Gastrocnemius medialis (tissue), 4 donors: ENCODE measurements around the gene SDHC.

Source experiments
- POLR2A ChIP-seq, 2 donors: fragments of 450-650 bp; IDR thresholded peaks; one replicate each; pipeline ENCODE4 v1.6.1; 2017; ENCODE audit warnings: antibody characterized with exemption in 2 of 2, mild to moderate bottlenecking in 2 of 2, moderate library complexity in 2 of 2
- TF ChIP-seq, protein P1 (sequence below), 5 experiments: fragments of 450-650 bp in 3 of 5; fragments of 200-600 bp in 2 of 5; sonication (generic) in 2 of 5; IDR thresholded peaks in 4 of 5; conservative IDR thresholded peaks in 1 of 5; 1 replicate in 4 of 5; 2 replicates in 1 of 5; pipeline ENCODE4 v1.5.1; 2016 to 2019; ENCODE audit warnings: antibody characterized with exemption in 5 of 5, mild to moderate bottlenecking in 3 of 5, moderate library complexity in 3 of 5

DNA sequence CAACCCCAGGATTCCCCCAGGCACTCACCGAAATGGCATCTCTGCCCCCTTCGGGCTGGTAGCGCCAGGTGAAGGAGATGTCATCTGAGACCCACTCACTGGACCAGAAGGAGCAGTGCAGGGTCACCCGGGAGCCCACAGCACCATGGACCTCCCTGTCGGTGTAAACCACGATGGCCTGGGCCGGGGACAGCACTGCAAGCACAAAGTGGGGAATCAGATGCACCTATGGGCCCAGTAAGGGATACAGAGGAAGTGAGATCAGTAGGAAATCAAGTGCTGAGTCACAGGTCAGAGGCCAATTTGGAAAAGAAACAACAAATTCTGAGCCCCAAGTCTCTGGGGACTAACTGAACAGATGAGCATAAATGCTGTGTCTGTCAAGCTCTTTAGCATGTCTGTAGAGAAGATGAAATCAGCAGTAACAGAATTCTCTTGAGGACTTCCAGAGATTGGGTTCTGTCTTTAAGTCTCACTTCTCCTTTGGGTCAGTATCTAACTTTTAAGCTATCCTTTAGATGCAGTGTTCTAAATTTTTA is 6.9 kb upstream of the SDHC start:
- TF ChIP-seq, protein P1, sequence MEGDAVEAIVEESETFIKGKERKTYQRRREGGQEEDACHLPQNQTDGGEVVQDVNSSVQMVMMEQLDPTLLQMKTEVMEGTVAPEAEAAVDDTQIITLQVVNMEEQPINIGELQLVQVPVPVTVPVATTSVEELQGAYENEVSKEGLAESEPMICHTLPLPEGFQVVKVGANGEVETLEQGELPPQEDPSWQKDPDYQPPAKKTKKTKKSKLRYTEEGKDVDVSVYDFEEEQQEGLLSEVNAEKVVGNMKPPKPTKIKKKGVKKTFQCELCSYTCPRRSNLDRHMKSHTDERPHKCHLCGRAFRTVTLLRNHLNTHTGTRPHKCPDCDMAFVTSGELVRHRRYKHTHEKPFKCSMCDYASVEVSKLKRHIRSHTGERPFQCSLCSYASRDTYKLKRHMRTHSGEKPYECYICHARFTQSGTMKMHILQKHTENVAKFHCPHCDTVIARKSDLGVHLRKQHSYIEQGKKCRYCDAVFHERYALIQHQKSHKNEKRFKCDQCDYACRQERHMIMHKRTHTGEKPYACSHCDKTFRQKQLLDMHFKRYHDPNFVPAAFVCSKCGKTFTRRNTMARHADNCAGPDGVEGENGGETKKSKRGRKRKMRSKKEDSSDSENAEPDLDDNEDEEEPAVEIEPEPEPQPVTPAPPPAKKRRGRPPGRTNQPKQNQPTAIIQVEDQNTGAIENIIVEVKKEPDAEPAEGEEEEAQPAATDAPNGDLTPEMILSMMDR (IDR thresholded peaks at IDR 0.05 in 4 of 5, conservative IDR thresholded peaks at IDR 0.05 in 1 of 5), result no peak
- TF ChIP-seq POLR2A (IDR thresholded peaks at IDR 0.05), result no peak
